CD14-positive monocyte (primary cell): ENCODE results near the gene CSTB. TPM values are rescaled to one million over a fixed set of nuclear protein-coding genes. Genes with fewer than 3 reads are reported as not detected.

ENCODE experiments used
- DNase-seq, 3 donors: peaks; one replicate each; pipeline ENCODE4 v3.0.0-alpha.2; 2011 to 2022
- H2AFZ ChIP-seq: 2 replicates; pipeline ENCODE4 v1.6.0; 2012; ENCODE audit warnings: mild to moderate bottlenecking, low read depth, low read length, inconsistent platforms; ENCODE audit not compliant: insufficient read depth, poor library complexity, severe bottlenecking
- H3K27ac ChIP-seq, 2 donors: 1 replicate in 1 of 2; 2 replicates in 1 of 2; pipeline ENCODE4 v1.5.1; 2012 to 2013; ENCODE audit warnings: low read length in 2 of 2, control low read depth in 1 of 2, inconsistent platforms in 1 of 2, low read depth in 1 of 2, mild to moderate bottlenecking in 1 of 2
- H3K27me3 ChIP-seq, 2 donors: one replicate each; pipeline versions ENCODE4 v1.6.0 to v1.6.1; 2011 to 2013; ENCODE audit warnings: low read length in 2 of 2; ENCODE audit not compliant: control insufficient read depth in 2 of 2, insufficient read depth in 2 of 2
- H3K36me3 ChIP-seq, 2 donors: replicated peaks in 1 of 2; 1 replicate in 1 of 2; 2 replicates in 1 of 2; pipeline versions ENCODE4 v1.5.1 to v1.6.1; 2012 to 2013; ENCODE audit warnings: low read length in 2 of 2, control low read depth in 1 of 2, inconsistent platforms in 1 of 2, mild to moderate bottlenecking in 1 of 2; ENCODE audit not compliant: insufficient read depth in 2 of 2, control insufficient read depth in 1 of 2
- H3K4me1 ChIP-seq, 2 donors: 1 replicate in 1 of 2; 2 replicates in 1 of 2; pipeline versions ENCODE4 v1.5.1 to v1.6.1; 2012 to 2013; ENCODE audit warnings: low read length in 2 of 2, control low read depth in 1 of 2, inconsistent platforms in 1 of 2, mild to moderate bottlenecking in 1 of 2, moderate library complexity in 1 of 2; ENCODE audit not compliant: insufficient read depth in 2 of 2, control insufficient read depth in 1 of 2
- H3K4me2 ChIP-seq: replicated peaks from 2 replicates; pipeline ENCODE3; 2012; ENCODE audit warnings: low read length, moderate library complexity, mild to moderate bottlenecking; ENCODE audit not compliant: poor library complexity, severe bottlenecking; ENCODE audit errors: extremely low read depth
- H3K4me3 ChIP-seq, 3 experiments: fragments of 200-600 bp in 1 of 3; sonication (generic) in 1 of 3; replicated peaks in 1 of 3; 1 replicate in 2 of 3; 2 replicates in 1 of 3; pipeline ENCODE4 v1.5.1; 2011 to 2013; ENCODE audit warnings: low read length in 3 of 3, mild to moderate bottlenecking in 3 of 3, control low read depth in 2 of 3, low read depth in 2 of 3, inconsistent platforms in 1 of 3, moderate library complexity in 1 of 3
- H3K79me2 ChIP-seq: 2 replicates; pipeline ENCODE4 v1.6.0; 2012; ENCODE audit warnings: mild to moderate bottlenecking, control low read depth, inconsistent platforms, low read length, moderate library complexity; ENCODE audit not compliant: insufficient read depth
- H3K9ac ChIP-seq: 2 replicates; pipeline ENCODE4 v1.6.0; 2017; ENCODE audit warnings: low read length, mild to moderate bottlenecking; ENCODE audit not compliant: insufficient read depth, poor library complexity, severe bottlenecking
- H3K9me3 ChIP-seq, 2 donors: replicated peaks in 1 of 2; 1 replicate in 1 of 2; 2 replicates in 1 of 2; pipeline versions ENCODE4 v1.5.1 to v1.6.1; 2012 to 2013; ENCODE audit warnings: low read length in 2 of 2, control low read depth in 1 of 2; ENCODE audit not compliant: control insufficient read depth in 1 of 2, insufficient read depth in 1 of 2
- H4K20me1 ChIP-seq: 2 replicates; pipeline ENCODE4 v1.6.0; 2012; ENCODE audit warnings: mild to moderate bottlenecking, low read length, control low read depth, moderate library complexity; ENCODE audit not compliant: insufficient read depth
- H3K27ac Mint-ChIP-seq, 7 donors: one replicate each; pipeline ENCODE4 v1.8.0; 2020; ENCODE audit warnings: mild to moderate bottlenecking in 7 of 7, mixed read lengths in 7 of 7, moderate library complexity in 6 of 7, inconsistent platforms in 2 of 7
- H3K27me3 Mint-ChIP-seq, 3 donors: one replicate each; pipeline ENCODE4 v1.8.0; 2021 to 2022; ENCODE audit warnings: low read depth in 3 of 3, mild to moderate bottlenecking in 3 of 3, mixed read lengths in 3 of 3, moderate library complexity in 3 of 3, inconsistent platforms in 1 of 3
- H3K36me3 Mint-ChIP-seq, 2 donors: one replicate each; pipeline ENCODE4 v1.8.0; 2020; ENCODE audit warnings: mixed read lengths in 2 of 2, inconsistent platforms in 1 of 2, mild to moderate bottlenecking in 1 of 2
- H3K4me1 Mint-ChIP-seq: one replicate; pipeline ENCODE4 v1.8.0; 2020; ENCODE audit warnings: mild to moderate bottlenecking, mixed read lengths
- H3K4me3 Mint-ChIP-seq, 2 donors: one replicate each; pipeline ENCODE4 v1.8.0; 2020; ENCODE audit warnings: mild to moderate bottlenecking in 2 of 2, mixed read lengths in 2 of 2, moderate library complexity in 1 of 2
- H3K9me3 Mint-ChIP-seq, 7 donors: one replicate each; pipeline ENCODE4 v1.8.0; 2020 to 2022; ENCODE audit warnings: mixed read lengths in 7 of 7, mild to moderate bottlenecking in 6 of 7, moderate library complexity in 6 of 7, inconsistent platforms in 2 of 7
- CTCF ChIP-seq: fragments of 200-600 bp; IDR thresholded peaks from one replicate; pipeline ENCODE4 v1.8.0; 2022; ENCODE audit warnings: antibody characterized with exemption, mild to moderate bottlenecking
- WGBS: methylation state at CpG from one replicate; pipeline ENCODE4 v1.1.5; 2013; ENCODE audit warnings: missing lambda C conversion rate; ENCODE audit not compliant: insufficient coverage; 5-methylcytosine and 5-hydroxymethylcytosine counted together
- intact Hi-C, 2 donors: fragments of 100-400 bp; cut with micrococcal nuclease; formaldehyde crosslinking; loops; one replicate each; pipeline versions ENCODE4 v1.15.0 to v1.15.1; 2023
- polyA plus RNA-seq, 3 donors: library from polyadenylated mRNA; depleted of rRNA in 1 of 3; unstranded in 2 of 3; stranded (reverse) in 1 of 3; fragments of 300-500 nt in 2 of 3; fragments of >200 nt in 1 of 3; fragmentation: Illumina TruSeq in 2 of 3; gene quantifications; 1 replicate in 2 of 3; 2 replicates in 1 of 3; pipeline ENCODE4 v1.2.3, GENCODE V29; 2012 to 2021

The CSTB gene
- polyA plus RNA-seq, 3 donors, result 73.7 to 120 (median 115) TPM

DNA sequence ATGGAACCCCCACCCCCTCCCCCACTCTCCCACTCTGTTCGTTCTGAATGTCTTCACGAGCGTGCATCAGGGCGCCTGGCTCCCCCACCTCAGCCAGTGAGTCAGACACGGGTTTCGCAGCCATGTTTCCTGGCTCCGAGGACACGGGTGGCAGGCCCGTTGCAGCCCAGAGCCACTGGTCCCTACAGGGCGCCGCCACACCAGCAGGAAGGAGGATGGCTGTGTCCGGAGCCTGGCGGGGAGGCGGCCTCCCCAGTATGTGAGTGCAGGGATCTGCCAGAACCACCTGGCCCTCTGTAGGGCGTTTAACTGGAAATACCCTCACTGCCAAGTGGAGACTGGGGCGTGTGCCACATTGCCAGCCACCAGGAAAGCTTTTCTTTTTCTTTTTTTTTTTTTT, 18.5 kb downstream of the CSTB start:
- Histone ChIP-seq H3K4me2 (no peak overlapping the region), H3K79me2 (peaks cover 6% of the 10 kb centered on the region), H3K27me3 (no peaks in the 10 kb centered on the region), H3K4me3 (no peak overlapping the region), H3K9me3 (peaks cover 0 to 3% of the 10 kb centered on the region in 2 donors), H3K36me3 (peaks cover 89 to 99% of the 10 kb centered on the region in 2 donors), H3K4me1 (no peaks in the 10 kb centered on the region), H3K27ac (peak overlapping the region; percentile 2), H4K20me1 (peaks cover 86% of the 10 kb centered on the region), H3K9ac (no peak overlapping the region), H2AFZ (no peak overlapping the region)
- DNase-seq, result no peak
- Mint-ChIP-seq H3K27ac (peak overlapping the region in 2 of 7 donors; percentile 21 to 30), H3K9me3 (peaks cover 0 to 9% (median 0%) of the 10 kb centered on the region in 7 donors), H3K27me3 (no peaks in the 10 kb centered on the region), H3K4me1 (peaks cover 7% of the 10 kb centered on the region), H3K36me3 (peaks cover 65 to 96% of the 10 kb centered on the region in 2 donors), H3K4me3 (no peak overlapping the region)
- intact Hi-C loops, result no loop called here
- 73% methylated on average over 12 of the region's 16 CpGs for WGBS
- no peak for TF ChIP-seq CTCF

- TF ChIP-seq CTCF, result no peak
- peaks cover 90 to 99% of the 10 kb centered on the region in 2 donors for H3K36me3 ChIP-seq
Measured at GRCh38 chr21:43755820-43756594, 20.1 kb downstream of the CSTB start.

More at GRCh38 chr21:43755820-43756594, 20.1 kb downstream of the CSTB start:
- Mint-ChIP-seq H3K9me3 (peaks cover 0 to 7% (median 0%) of the 10 kb centered on the region in 7 donors), H3K27ac (peak overlapping the region in 1 of 7 donors; percentile 27), H3K36me3 (peaks cover 66 to 97% of the 10 kb centered on the region in 2 donors), H3K27me3 (no peaks in the 10 kb centered on the region), H3K4me3 (no peak overlapping the region), H3K4me1 (peaks cover 7% of the 10 kb centered on the region)
- intact Hi-C loops, result no loop called here
- Histone ChIP-seq H3K9me3 (peaks cover 0 to 3% of the 10 kb centered on the region in 2 donors), H3K4me3 (no peak overlapping the region), H2AFZ (no peak overlapping the region), H3K27ac (no peak overlapping the region), H3K79me2 (peaks cover 6% of the 10 kb centered on the region), H3K4me2 (no peak overlapping the region), H3K9ac (no peak overlapping the region), H4K20me1 (peaks cover 82% of the 10 kb centered on the region), H3K4me1 (no peaks in the 10 kb centered on the region), H3K27me3 (no peaks in the 10 kb centered on the region)
- WGBS, result 96% methylated on average over 28 of the region's 37 CpGs
- DNase-seq, result no peak
